Spleen (tissue), 11 donors: ENCODE data around the gene PCDHGA3. TPM values are rescaled to one million over a fixed set of nuclear protein-coding genes. Genes with fewer than 3 reads are reported as not detected.
"Not testable (repeated sequence)": the region's sequence is repeated elsewhere in the genome, so short reads cannot be mapped to it uniquely, and the experiment has no call there.

Experiments used
- DNase-seq: peaks from one replicate; pipeline ENCODE4 v3.0.0-alpha.2; 2020
- H3K27ac ChIP-seq, 8 donors: fragments of 200-600 bp; sonication (generic) in 7 of 8; 1 replicate in 4 of 8; 2 replicates in 4 of 8; pipeline versions ENCODE4 v1.5.0 to v1.8.0; 2016 to 2021; ENCODE audit warnings: inconsistent platforms in 4 of 8, mild to moderate bottlenecking in 4 of 8, moderate library complexity in 1 of 8
- H3K27me3 ChIP-seq, 7 donors: fragments of 200-600 bp; sonication (generic) in 6 of 7; replicated peaks in 1 of 7; 1 replicate in 4 of 7; 2 replicates in 3 of 7; pipeline versions ENCODE4 v1.5.0 to v1.8.0; 2016 to 2021; ENCODE audit warnings: inconsistent platforms in 3 of 7, mild to moderate bottlenecking in 1 of 7
- H3K36me3 ChIP-seq, 6 donors: fragments of 200-600 bp; sonication (generic) in 5 of 6; 1 replicate in 4 of 6; 2 replicates in 2 of 6; pipeline versions ENCODE4 v1.5.0 to v1.8.0; 2016 to 2021; ENCODE audit warnings: inconsistent platforms in 2 of 6
- H3K4me1 ChIP-seq, 6 donors: fragments of 200-600 bp; sonication (generic) in 5 of 6; 1 replicate in 3 of 6; 2 replicates in 3 of 6; pipeline versions ENCODE4 v1.5.0 to v1.8.0; 2016 to 2021; ENCODE audit warnings: inconsistent platforms in 3 of 6
- H3K4me3 ChIP-seq, 8 donors: fragments of 200-600 bp; sonication (generic) in 7 of 8; 1 replicate in 4 of 8; 2 replicates in 4 of 8; pipeline versions ENCODE4 v1.5.0 to v1.8.0; 2016 to 2021; ENCODE audit warnings: inconsistent platforms in 4 of 8, mild to moderate bottlenecking in 4 of 8, moderate library complexity in 2 of 8
- H3K9me3 ChIP-seq, 8 donors: fragments of 200-600 bp; sonication (generic) in 7 of 8; 1 replicate in 4 of 8; 2 replicates in 4 of 8; pipeline versions ENCODE4 v1.5.0 to v1.8.0; 2016 to 2021; ENCODE audit warnings: inconsistent platforms in 4 of 8
- CTCF ChIP-seq, 11 experiments: fragments of 200-600 bp in 7 of 11; fragments of 450-650 bp in 4 of 11; sonication (generic) in 4 of 11; IDR thresholded peaks in 8 of 11; conservative IDR thresholded peaks in 3 of 11; 1 replicate in 7 of 11; 2 replicates in 4 of 11; pipeline versions ENCODE4 v1.4.0 to v1.8.0; 2016 to 2021; ENCODE audit warnings: antibody characterized with exemption in 11 of 11, inconsistent platforms in 4 of 11, mild to moderate bottlenecking in 1 of 11
- POLR2A ChIP-seq, 3 donors: fragments of 450-650 bp; IDR thresholded peaks; one replicate each; pipeline ENCODE4 v1.5.1; 2017; ENCODE audit warnings: antibody characterized with exemption in 3 of 3, mild to moderate bottlenecking in 1 of 3
- POLR2AphosphoS5 ChIP-seq, 3 donors: sonication (generic); formaldehyde crosslinking; IDR thresholded peaks; one replicate each; pipeline ENCODE4 v1.5.1; 2017; ENCODE audit warnings: antibody characterized with exemption in 3 of 3
- WGBS, 5 donors: extraction: QIAGEN DNeasy Blood & Tissue Kit in 3 of 5; methylation state at CpG; one replicate each; pipeline versions ENCODE4 v1.1.5 to v1.1.7; 2013 to 2018; 5-methylcytosine and 5-hydroxymethylcytosine counted together
- intact Hi-C: fragments of 100-400 bp; cut with DNase I; formaldehyde crosslinking; loops from one replicate; pipeline ENCODE4 v1.15.0; 2023; ENCODE audit warnings: low total_unique reads
- polyA plus RNA-seq, 3 donors: library from polyadenylated mRNA; stranded (reverse); fragments of 200-250 nt; gene quantifications; one replicate each; pipeline ENCODE4 v1.2.1, GENCODE V29; 2013
- total RNA-seq, 7 donors: library from RNA; depleted of rRNA in 3 of 7; stranded (reverse); fragments of >200 nt in 3 of 7; fragmentation: NEBNext Ultra II Directional in 4 of 7; extraction: Animal tissue kit (Norgen Biotek cat#: 25700) in 4 of 7; gene quantifications; one replicate each; pipeline versions ENCODE4 v1.1.0 to v1.2.1, GENCODE V29; 2016 to 2021
- donor health status: healthy with polysubstance abuse.
- donor health status: DM: no; HTN: no; CAD: no; lungs with moderate emphysema.
- donor health status: DM: no; HTN: no; CAD: no.
- donor health status: Bipolar disorder and iron deficiency.
- donor health status: healthy.
- donor health status: DM: no; HTN: no; CAD: no.
- donor health status: DM: yes; HTN: yes; CAD: no.

The PCDHGA3 gene
- total and polyA plus RNA-seq, 10 donors = 0.22 to 4.4 (median 2.0) TPM; not detected in 2

- 29 to 36% (median 32%) methylated on average over 32 to 38 of the region's 38 CpGs for WGBS, 5 donors
- peaks cover 0 to 96% (median 85%) of the 10 kb centered on the region in 8 donors for H3K9me3 ChIP-seq
- peaks cover 0 to 96% (median 11%) of the 10 kb centered on the region in 7 donors for H3K27me3 ChIP-seq
- DNase-seq = no peak
- intact Hi-C loops = no loop called here
- H3K36me3 ChIP-seq = peaks cover 0 to 10% (median 0%) of the 10 kb centered on the region in 6 donors
- TF ChIP-seq CTCF (IDR thresholded peaks at IDR 0.05 in 8 of 11, conservative IDR thresholded peaks at IDR 0.05 in 3 of 11) = no peak
- TF ChIP-seq POLR2AphosphoS5 (IDR thresholded peaks at IDR 0.05) = no peak
- no peak for TF ChIP-seq POLR2A (IDR thresholded peaks at IDR 0.05)
- H3K27ac ChIP-seq = no peak within 1 kb of the TSS
- H3K4me3 ChIP-seq = peak within 1 kb of the TSS in 1 of 8 donors; percentile 6
- no peaks in the 10 kb centered on the region for H3K4me1 ChIP-seq
These were observed 49.0 kb downstream of the PCDHGA3 start, which contains the start of gene PCDHGA8 for GRCh38 chr5:141392429-141393198. Gene PCDHGA8, plus strand, starts transcription at chr5:141392633. Its CDS starts 181 bp downstream, at chr5:141392814.

GRCh38 chr5:141393267-141393666 is 49.6 kb downstream of the PCDHGA3 start:
- intact Hi-C loops = no loop called here
- H3K27me3 ChIP-seq = peaks cover 0 to 96% (median 12%) of the 10 kb centered on the region in 7 donors
- peaks cover 0 to 10% (median 0%) of the 10 kb centered on the region in 6 donors for H3K36me3 ChIP-seq
- H3K27ac ChIP-seq = no peak overlapping the region
- 34 to 50% (median 42%) methylated on average over 20 to 21 of the region's 21 CpGs for WGBS, 5 donors
- no peak overlapping the region for H3K4me3 ChIP-seq
- H3K9me3 ChIP-seq = peaks cover 0 to 96% (median 86%) of the 10 kb centered on the region in 8 donors
- TF ChIP-seq POLR2A (IDR thresholded peaks at IDR 0.05) = no peak
- TF ChIP-seq POLR2AphosphoS5 (IDR thresholded peaks at IDR 0.05) = no peak
- no peak for DNase-seq
- no peaks in the 10 kb centered on the region for H3K4me1 ChIP-seq

GRCh38 chr5:141394401-141395187 is 51.0 kb downstream of the PCDHGA3 start:
- peaks cover 4 to 96% (median 85%) of the 10 kb centered on the region in 8 donors for H3K9me3 ChIP-seq
- H3K4me3 ChIP-seq, intact Hi-C loops, H3K36me3 ChIP-seq, DNase-seq, H3K27ac ChIP-seq, H3K4me1 ChIP-seq: not testable (repeated sequence)
- peaks cover 0 to 96% (median 15%) of the 10 kb centered on the region in 7 donors for H3K27me3 ChIP-seq
- 38 to 45% (median 41%) methylated on average over 15 to 46 of the region's 53 CpGs for WGBS, 5 donors

Other genes with a start within 250 kb of the PCDHGA3 start
Only the 30 nearest of the 38 such genes appear.
- 1 to 10 TPM in 5 of 7 donors, under 1 TPM in 2; 0.40 to 4.9 (median 1.5) TPM for gene PCDHB9, start 156.7 kb upstream of the PCDHGA3 start, total RNA-seq
- under 1 TPM; 0.06 to 0.19 (median 0.09) TPM for gene PCDHB9, start 156.7 kb upstream of the PCDHGA3 start, polyA plus RNA-seq
- gene PCDHB10, start 151.5 kb upstream of the PCDHGA3 start, total RNA-seq = 1 to 10 TPM in 4 of 7 donors, under 1 TPM in 3; 0.74 to 2.7 (median 1.4) TPM
- under 1 TPM; 0.09 to 0.26 (median 0.15) TPM for gene PCDHB10, start 151.5 kb upstream of the PCDHGA3 start, polyA plus RNA-seq
- gene PCDHB11, start 144.2 kb upstream of the PCDHGA3 start, total RNA-seq = 1 to 10 TPM in 5 of 7 donors, under 1 TPM in 2; 0.68 to 3.4 (median 1.2) TPM
- under 1 TPM; 0.07 to 0.19 (median 0.14) TPM for gene PCDHB11, start 144.2 kb upstream of the PCDHGA3 start, polyA plus RNA-seq
- 1 to 10 TPM; 1.1 to 2.4 (median 1.8) TPM for gene PCDHB12, start 135.1 kb upstream of the PCDHGA3 start, total RNA-seq
- gene PCDHB12, start 135.1 kb upstream of the PCDHGA3 start, polyA plus RNA-seq = under 1 TPM; 0.11 to 0.16 (median 0.11) TPM
- gene PCDHB13, start 129.9 kb upstream of the PCDHGA3 start, total RNA-seq = 1 to 10 TPM; 1.4 to 6.8 (median 4.0) TPM
- gene PCDHB13, start 129.9 kb upstream of the PCDHGA3 start, polyA plus RNA-seq = under 1 TPM; 0.09 to 0.38 (median 0.12) TPM
- gene PCDHB14, start 120.5 kb upstream of the PCDHGA3 start, total RNA-seq = 1 to 10 TPM; 1.6 to 5.9 (median 2.8) TPM
- gene PCDHB14, start 120.5 kb upstream of the PCDHGA3 start, polyA plus RNA-seq = under 1 TPM; 0.27 to 0.93 (median 0.30) TPM
- gene PCDHB15, start 98.4 kb upstream of the PCDHGA3 start, total RNA-seq = 1 to 10 TPM; 1.7 to 5.6 (median 3.8) TPM
- 1 to 10 TPM in 1 of 3 donors, under 1 TPM in 2; 0.42 to 1.1 (median 0.72) TPM for gene PCDHB15, start 98.4 kb upstream of the PCDHGA3 start, polyA plus RNA-seq
- 1 to 10 TPM in 6 of 7 donors, under 1 TPM in 1; 0.57 to 3.0 (median 2.2) TPM for gene SLC25A2, start 39.8 kb upstream of the PCDHGA3 start, total RNA-seq
- under 1 TPM; 0.05 to 0.22 (median 0.07) TPM for gene SLC25A2, start 39.8 kb upstream of the PCDHGA3 start, polyA plus RNA-seq
- gene TAF7, start 23.0 kb upstream of the PCDHGA3 start, total RNA-seq = 10 to 100 TPM; 67.6 to 80.6 (median 75.7) TPM
- 100 to 1,000 TPM in 2 of 3 donors, 10 to 100 TPM in 1; 91.1 to 112 (median 111) TPM for gene TAF7, start 23.0 kb upstream of the PCDHGA3 start, polyA plus RNA-seq
- gene PCDHGA1, start 13.3 kb upstream of the PCDHGA3 start, total RNA-seq = under 1 TPM in 6 of 7 donors, not detected in 1; 0.17 to 0.52 (median 0.36) TPM
- under 1 TPM; 0.04 to 0.06 (median 0.06) TPM for gene PCDHGA1, start 13.3 kb upstream of the PCDHGA3 start, polyA plus RNA-seq
- gene PCDHGA2, start 5.1 kb upstream of the PCDHGA3 start, total RNA-seq = 1 to 10 TPM in 6 of 7 donors, under 1 TPM in 1; 0.84 to 3.9 (median 1.8) TPM
- gene PCDHGA2, start 5.1 kb upstream of the PCDHGA3 start, polyA plus RNA-seq = under 1 TPM; 0.04 to 0.19 (median 0.06) TPM
- gene PCDHGB1, start 6.3 kb downstream of the PCDHGA3 start, total RNA-seq = 1 to 10 TPM in 6 of 7 donors, under 1 TPM in 1; 0.87 to 3.7 (median 1.6) TPM
- under 1 TPM in 2 of 3 donors, not detected in 1; 0.04 to 0.10 TPM for gene PCDHGB1, start 6.3 kb downstream of the PCDHGA3 start, polyA plus RNA-seq
- gene PCDHGA4, start 11.2 kb downstream of the PCDHGA3 start, total RNA-seq = 1 to 10 TPM; 1.4 to 4.5 (median 2.7) TPM
- under 1 TPM; 0.04 to 0.16 (median 0.05) TPM for gene PCDHGA4, start 11.2 kb downstream of the PCDHGA3 start, polyA plus RNA-seq
- 1 to 10 TPM; 1.7 to 4.5 (median 3.5) TPM for gene PCDHGB2, start 16.2 kb downstream of the PCDHGA3 start, total RNA-seq
- gene PCDHGB2, start 16.2 kb downstream of the PCDHGA3 start, polyA plus RNA-seq = under 1 TPM in 2 of 3 donors, not detected in 1; 0.09 to 0.22 TPM
- 1 to 10 TPM; 1.4 to 3.1 (median 2.3) TPM for gene PCDHGA5, start 20.3 kb downstream of the PCDHGA3 start, total RNA-seq
- under 1 TPM in 2 of 3 donors, not detected in 1; 0.04 to 0.22 TPM for gene PCDHGA5, start 20.3 kb downstream of the PCDHGA3 start, polyA plus RNA-seq
- gene PCDHGB3, start 26.4 kb downstream of the PCDHGA3 start, total RNA-seq = 1 to 10 TPM; 1.3 to 5.0 (median 3.9) TPM
- under 1 TPM; 0.06 to 0.38 (median 0.09) TPM for gene PCDHGB3, start 26.4 kb downstream of the PCDHGA3 start, polyA plus RNA-seq
- 1 to 10 TPM; 2.2 to 5.0 (median 4.2) TPM for gene PCDHGA6, start 30.1 kb downstream of the PCDHGA3 start, total RNA-seq
- gene PCDHGA6, start 30.1 kb downstream of the PCDHGA3 start, polyA plus RNA-seq = under 1 TPM; 0.35 to 0.58 (median 0.54) TPM
- 1 to 10 TPM; 1.2 to 5.4 (median 2.0) TPM for gene PCDHGA7, start 38.9 kb downstream of the PCDHGA3 start, total RNA-seq
- under 1 TPM; 0.18 to 0.29 (median 0.22) TPM for gene PCDHGA7, start 38.9 kb downstream of the PCDHGA3 start, polyA plus RNA-seq
- gene PCDHGB4, start 43.9 kb downstream of the PCDHGA3 start, total RNA-seq = 1 to 10 TPM; 1.6 to 3.9 (median 3.0) TPM
- gene PCDHGB4, start 43.9 kb downstream of the PCDHGA3 start, polyA plus RNA-seq = under 1 TPM; 0.02 to 0.29 (median 0.14) TPM
- 1 to 10 TPM in 6 of 7 donors, under 1 TPM in 1; 0.70 to 3.9 (median 2.1) TPM for gene PCDHGA8, start 48.8 kb downstream of the PCDHGA3 start, total RNA-seq
- gene PCDHGA8, start 48.8 kb downstream of the PCDHGA3 start, polyA plus RNA-seq = under 1 TPM in 2 of 3 donors, not detected in 1; 0.04 to 0.13 TPM
- gene PCDHGB5, start 54.1 kb downstream of the PCDHGA3 start, total RNA-seq = 1 to 10 TPM; 3.9 to 8.0 (median 5.6) TPM
- gene PCDHGB5, start 54.1 kb downstream of the PCDHGA3 start, polyA plus RNA-seq = under 1 TPM; 0.07 to 0.32 (median 0.17) TPM
- 1 to 10 TPM; 2.6 to 9.6 (median 4.7) TPM for gene PCDHGA9, start 58.9 kb downstream of the PCDHGA3 start, total RNA-seq
- under 1 TPM in 2 of 3 donors, not detected in 1; 0.11 to 0.29 TPM for gene PCDHGA9, start 58.9 kb downstream of the PCDHGA3 start, polyA plus RNA-seq
- gene PCDHGB6, start 64.2 kb downstream of the PCDHGA3 start, total RNA-seq = 1 to 10 TPM; 3.1 to 6.8 (median 5.2) TPM
- under 1 TPM; 0.13 to 0.42 (median 0.20) TPM for gene PCDHGB6, start 64.2 kb downstream of the PCDHGA3 start, polyA plus RNA-seq
- gene PCDHGA10, start 69.2 kb downstream of the PCDHGA3 start, total RNA-seq = 1 to 10 TPM; 2.5 to 6.9 (median 4.6) TPM
- gene PCDHGA10, start 69.2 kb downstream of the PCDHGA3 start, polyA plus RNA-seq = under 1 TPM; 0.15 to 0.35 (median 0.17) TPM
- 10 to 100 TPM in 2 of 7 donors, 1 to 10 TPM in 5; 5.7 to 11.9 (median 8.1) TPM for gene PCDHGB7, start 73.8 kb downstream of the PCDHGA3 start, total RNA-seq
- under 1 TPM; 0.14 to 0.42 (median 0.15) TPM for gene PCDHGB7, start 73.8 kb downstream of the PCDHGA3 start, polyA plus RNA-seq
- 1 to 10 TPM; 1.8 to 5.7 (median 3.2) TPM for gene PCDHGA11, start 77.2 kb downstream of the PCDHGA3 start, total RNA-seq
- gene PCDHGA11, start 77.2 kb downstream of the PCDHGA3 start, polyA plus RNA-seq = under 1 TPM; 0.13 to 0.26 (median 0.18) TPM
- 1 to 10 TPM; 3.3 to 6.3 (median 5.4) TPM for gene PCDHGA12, start 86.7 kb downstream of the PCDHGA3 start, total RNA-seq
- under 1 TPM; 0.02 to 0.54 (median 0.12) TPM for gene PCDHGA12, start 86.7 kb downstream of the PCDHGA3 start, polyA plus RNA-seq
- gene PCDHGC3, start 132.1 kb downstream of the PCDHGA3 start, total RNA-seq = 10 to 100 TPM; 10.7 to 26.7 (median 22.5) TPM
- 10 to 100 TPM in 2 of 3 donors, 1 to 10 TPM in 1; 7.0 to 12.7 (median 10.3) TPM for gene PCDHGC3, start 132.1 kb downstream of the PCDHGA3 start, polyA plus RNA-seq
- 1 to 10 TPM; 1.3 to 3.9 (median 2.6) TPM for gene PCDHGC4, start 141.2 kb downstream of the PCDHGA3 start, total RNA-seq
- under 1 TPM in 2 of 3 donors, not detected in 1; 0.03 TPM for gene PCDHGC4, start 141.2 kb downstream of the PCDHGA3 start, polyA plus RNA-seq
- gene PCDHGC5, start 145.3 kb downstream of the PCDHGA3 start, total RNA-seq = 1 to 10 TPM in 5 of 7 donors, under 1 TPM in 2; 0.93 to 2.5 (median 1.2) TPM
- under 1 TPM in 2 of 3 donors, not detected in 1; 0.02 to 0.10 TPM for gene PCDHGC5, start 145.3 kb downstream of the PCDHGA3 start, polyA plus RNA-seq